ENCODE data around the gene GDA. TPM values are rescaled to one million over a fixed set of nuclear protein-coding genes. Genes with fewer than 3 reads are reported as not detected.
"Not testable (repeated sequence)": the region's sequence is repeated elsewhere in the genome, so short reads cannot be mapped to it uniquely, and the experiment has no call there.

GDA gene
- total RNA-seq, 3 donors from 2014 or later, result 0.10 to 0.22 TPM; not detected in 1

DNA sequence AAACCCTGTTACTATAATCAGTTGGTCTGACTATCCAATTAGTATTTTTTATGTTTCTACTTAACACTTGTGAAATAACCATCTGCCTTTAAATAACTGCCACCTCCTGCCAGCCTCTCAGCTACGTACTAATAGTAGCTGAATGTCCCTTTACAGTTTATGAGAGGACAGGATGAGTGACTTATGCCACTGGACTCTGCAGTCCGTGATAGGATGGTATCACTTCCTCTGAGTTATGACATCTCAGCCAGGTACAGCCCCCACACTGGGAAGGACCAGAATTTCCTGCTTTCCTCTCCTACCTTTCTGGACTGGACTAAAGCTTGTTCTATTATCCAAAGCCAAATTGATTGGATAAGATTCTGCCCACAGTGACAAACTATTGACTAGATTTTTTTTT lies 112.8 kb downstream of the GDA start:
- Mint-ChIP-seq H3K4me1 (ENCODE audit: low read depth) (no peaks in the 10 kb centered on the region), H3K4me3 (no peak overlapping the region), H3K9me3 (no peaks in the 10 kb centered on the region), H3K27me3 (ENCODE audit: low read depth) (peaks cover 15% of the 10 kb centered on the region), H3K36me3 (ENCODE audit: insufficient read depth) (no peaks in the 10 kb centered on the region)
- no peak for DNase-seq
- no peak for ATAC-seq

- H3K9me3 Mint-ChIP-seq, result no peaks in the 10 kb centered on the region
- ATAC-seq, result no peak
- no peaks in the 10 kb centered on the region for H3K4me1 Mint-ChIP-seq (ENCODE audit: low read depth)
- no peak for DNase-seq
- peaks cover 6% of the 10 kb centered on the region for H3K27me3 Mint-ChIP-seq (ENCODE audit: low read depth)
- no peaks in the 10 kb centered on the region for H3K36me3 Mint-ChIP-seq (ENCODE audit: insufficient read depth)
- no peak overlapping the region for H3K4me3 Mint-ChIP-seq
Observed at GRCh38 chr9:72263572-72263971, 114.3 kb downstream of the GDA start.

DNA sequence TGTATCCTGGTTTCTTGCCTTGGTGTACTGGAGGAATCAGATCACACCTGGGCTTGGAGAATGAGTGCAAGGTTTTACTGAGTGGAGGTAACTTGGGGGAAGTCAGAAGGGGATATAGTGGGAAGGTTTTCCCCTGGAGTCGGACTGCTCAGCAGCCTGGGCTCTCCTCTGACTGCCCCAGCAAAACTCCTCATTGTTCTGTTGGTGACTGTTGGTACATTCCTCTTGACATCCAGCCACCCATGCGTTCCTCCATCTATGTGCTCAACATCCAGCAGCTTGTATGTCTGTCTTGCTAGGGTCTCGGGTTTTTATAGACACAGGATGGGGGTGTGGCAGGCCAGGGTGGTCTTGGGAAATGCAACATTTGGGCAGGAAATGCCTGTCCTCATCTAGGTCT lies 119.7 kb downstream of the GDA start:
- no peaks in the 10 kb centered on the region for H3K9me3 Mint-ChIP-seq
- H3K36me3 Mint-ChIP-seq (ENCODE audit: insufficient read depth), result no peaks in the 10 kb centered on the region
- H3K27me3 Mint-ChIP-seq (ENCODE audit: low read depth), result peaks cover 7% of the 10 kb centered on the region
- H3K4me3 Mint-ChIP-seq, result no peak overlapping the region
- H3K4me1 Mint-ChIP-seq (ENCODE audit: low read depth), result no peaks in the 10 kb centered on the region
- DNase-seq, result no peak
- no peak for ATAC-seq

DNA sequence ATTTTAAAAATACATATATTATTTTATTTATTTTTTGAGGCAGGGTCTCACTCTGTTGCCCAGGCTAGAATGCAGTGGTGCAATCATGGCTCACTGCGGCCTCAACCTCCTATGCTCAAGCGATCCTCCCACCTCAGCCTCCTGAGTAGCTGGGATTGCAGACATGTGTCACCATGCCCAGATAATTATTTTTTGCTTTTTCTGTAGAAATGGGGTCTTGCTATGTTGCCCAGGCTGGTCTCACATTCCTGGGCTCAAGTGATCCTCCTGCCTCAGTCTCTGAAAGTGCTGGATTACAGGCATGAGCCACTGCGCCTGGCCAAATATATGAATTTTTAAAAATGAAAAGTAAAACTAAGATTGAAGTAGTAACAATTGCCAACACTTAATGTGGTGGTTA lies 121.1 kb downstream of the GDA start:
- H3K4me1 Mint-ChIP-seq (ENCODE audit: low read depth); H3K9me3 Mint-ChIP-seq; ATAC-seq; H3K36me3 Mint-ChIP-seq (ENCODE audit: insufficient read depth); H3K27me3 Mint-ChIP-seq (ENCODE audit: low read depth); H3K4me3 Mint-ChIP-seq; DNase-seq: not testable (repeated sequence)

GRCh38 chr9:72271613-72272478 lies 122.6 kb downstream of the GDA start:
- H3K27me3 Mint-ChIP-seq (ENCODE audit: low read depth), result peaks cover 3% of the 10 kb centered on the region
- DNase-seq (peak; percentile 20), ATAC-seq (no peak)
- H3K9me3 Mint-ChIP-seq, result no peaks in the 10 kb centered on the region
- H3K4me3 Mint-ChIP-seq, result no peak overlapping the region
- H3K36me3 Mint-ChIP-seq (ENCODE audit: insufficient read depth), result no peaks in the 10 kb centered on the region
- no peaks in the 10 kb centered on the region for H3K4me1 Mint-ChIP-seq (ENCODE audit: low read depth)

DNA sequence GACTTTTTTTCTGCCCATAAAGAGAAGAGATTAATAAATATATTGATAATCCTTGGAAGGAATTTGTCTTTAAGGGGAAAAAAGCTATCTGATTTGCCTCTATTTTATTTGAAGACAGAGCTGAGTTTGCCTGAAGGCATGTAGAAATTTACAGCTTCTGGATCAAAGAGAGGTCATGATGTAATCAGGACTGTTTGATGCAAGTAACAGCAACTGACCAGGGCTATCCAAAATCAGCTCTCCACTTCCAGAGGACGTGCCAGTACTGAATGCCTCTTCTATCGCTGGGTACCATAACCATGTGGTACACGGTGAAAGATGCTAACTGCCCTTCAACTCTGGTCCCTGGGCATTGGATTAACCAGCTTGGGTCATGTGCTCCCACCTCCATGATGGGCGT lies 125.2 kb downstream of the GDA start:
- no peak for DNase-seq
- no peak overlapping the region for H3K4me3 Mint-ChIP-seq
- H3K27me3 Mint-ChIP-seq (ENCODE audit: low read depth), result peaks cover 2% of the 10 kb centered on the region
- H3K36me3 Mint-ChIP-seq (ENCODE audit: insufficient read depth), result no peaks in the 10 kb centered on the region
- no peak for ATAC-seq
- no peaks in the 10 kb centered on the region for H3K4me1 Mint-ChIP-seq (ENCODE audit: low read depth)
- H3K9me3 Mint-ChIP-seq, result no peaks in the 10 kb centered on the region

DNA sequence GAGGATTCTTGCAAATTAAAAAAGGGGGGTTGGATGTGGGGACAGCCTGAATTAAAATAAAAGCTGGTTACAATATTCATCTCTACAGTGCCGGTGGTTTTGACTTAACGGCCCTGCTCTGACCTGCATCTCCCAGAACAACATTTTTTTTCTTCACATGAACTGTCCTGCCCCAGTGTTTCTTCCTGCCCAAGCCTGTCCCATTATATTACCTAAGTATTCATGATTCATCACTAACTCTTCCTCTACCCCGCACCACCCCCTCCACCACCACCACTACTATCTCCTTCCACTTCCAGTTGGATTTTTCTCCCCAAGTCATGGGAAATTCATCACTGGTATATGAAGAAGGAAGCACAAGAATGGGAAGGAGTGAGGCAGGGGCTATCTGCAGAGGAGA lies 125.7 kb downstream of the GDA start:
- DNase-seq, result no peak
- H3K9me3 Mint-ChIP-seq, result no peaks in the 10 kb centered on the region
- no peaks in the 10 kb centered on the region for H3K4me1 Mint-ChIP-seq (ENCODE audit: low read depth)
- no peak for ATAC-seq
- H3K4me3 Mint-ChIP-seq, result no peak overlapping the region
- H3K36me3 Mint-ChIP-seq (ENCODE audit: insufficient read depth), result no peaks in the 10 kb centered on the region
- H3K27me3 Mint-ChIP-seq (ENCODE audit: low read depth), result peaks cover 2% of the 10 kb centered on the region

- DNase-seq (no peak), ATAC-seq (no peak)
- Mint-ChIP-seq H3K27me3 (ENCODE audit: low read depth) (peaks cover 2% of the 10 kb centered on the region), H3K9me3 (no peaks in the 10 kb centered on the region), H3K4me1 (ENCODE audit: low read depth) (no peaks in the 10 kb centered on the region), H3K36me3 (ENCODE audit: insufficient read depth) (no peaks in the 10 kb centered on the region), H3K4me3 (no peak overlapping the region)
Observed at GRCh38 chr9:72276429-72276828, 127.2 kb downstream of the GDA start.

- Mint-ChIP-seq H3K9me3 (no peaks in the 10 kb centered on the region), H3K36me3 (ENCODE audit: insufficient read depth) (no peaks in the 10 kb centered on the region), H3K4me3 (no peak overlapping the region), H3K4me1 (ENCODE audit: low read depth) (no peaks in the 10 kb centered on the region), H3K27me3 (ENCODE audit: low read depth) (no peaks in the 10 kb centered on the region)
- DNase-seq, result no peak
- no peak for ATAC-seq
Observed at GRCh38 chr9:72278959-72279358, 129.7 kb downstream of the GDA start.

DNA sequence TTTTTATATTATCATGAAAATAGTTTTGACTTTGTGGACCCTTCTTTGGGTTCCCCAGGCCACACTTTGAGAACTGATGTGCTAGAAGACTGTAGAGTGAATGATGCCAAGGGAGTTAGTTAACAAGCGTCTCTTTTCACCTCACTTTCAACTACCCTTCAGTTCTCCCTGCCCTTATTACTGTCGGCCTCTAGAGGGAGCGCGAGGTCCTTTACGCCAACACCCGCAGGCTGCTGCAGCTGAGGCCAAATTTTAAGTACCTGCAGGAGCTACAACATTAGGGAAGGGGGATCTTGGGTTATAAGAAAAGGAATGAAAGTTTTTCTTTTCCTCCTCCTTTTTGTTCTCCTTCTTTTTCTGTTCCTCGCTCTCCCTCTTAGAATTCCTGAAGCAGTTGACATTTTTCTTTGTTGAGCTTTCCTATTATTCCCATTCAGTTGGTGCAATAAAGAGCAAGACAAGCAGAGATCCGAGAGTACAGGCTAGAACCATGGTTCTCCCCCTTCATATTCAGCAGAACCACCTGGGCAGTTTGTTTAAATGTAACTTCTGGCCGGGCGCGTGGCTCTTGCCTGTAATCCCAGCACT lies 131.8 kb downstream of the GDA start:
- Mint-ChIP-seq H3K4me1 (ENCODE audit: low read depth) (no peaks in the 10 kb centered on the region), H3K9me3 (no peaks in the 10 kb centered on the region), H3K27me3 (ENCODE audit: low read depth) (no peaks in the 10 kb centered on the region), H3K36me3 (ENCODE audit: insufficient read depth) (no peaks in the 10 kb centered on the region), H3K4me3 (no peak overlapping the region)
- ATAC-seq (peak; percentile 88 to 89), DNase-seq (peak; percentile 58)

- Mint-ChIP-seq H3K4me3 (no peak overlapping the region), H3K4me1 (ENCODE audit: low read depth) (peaks cover 5% of the 10 kb centered on the region), H3K36me3 (ENCODE audit: insufficient read depth) (no peaks in the 10 kb centered on the region), H3K27me3 (ENCODE audit: low read depth) (no peaks in the 10 kb centered on the region), H3K9me3 (no peaks in the 10 kb centered on the region)
- DNase-seq (no peak), ATAC-seq (no peak)
Observed at GRCh38 chr9:72289401-72289800, 140.2 kb downstream of the GDA start.

DNA sequence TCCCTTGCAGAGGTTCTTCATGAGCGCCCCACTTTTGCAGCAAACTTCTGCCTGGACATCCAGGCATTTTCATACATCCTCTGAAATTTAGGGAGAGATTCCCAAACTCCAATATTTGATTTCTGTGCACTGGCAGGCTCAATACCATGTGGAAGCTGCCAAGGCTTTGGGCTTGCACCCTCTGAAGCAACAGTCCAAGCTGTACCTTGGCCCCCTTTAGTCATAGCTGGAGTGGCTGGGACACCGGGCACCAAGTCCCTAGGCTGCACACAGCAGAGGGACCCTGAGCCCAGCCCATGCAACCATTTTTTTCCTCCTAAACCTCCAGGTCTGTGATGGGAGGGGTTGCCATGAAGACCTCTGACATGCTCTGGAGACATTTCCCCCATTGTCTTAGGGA lies 141.1 kb downstream of the GDA start:
- no peak overlapping the region for H3K4me3 Mint-ChIP-seq
- no peaks in the 10 kb centered on the region for H3K9me3 Mint-ChIP-seq
- no peak for ATAC-seq
- H3K36me3 Mint-ChIP-seq (ENCODE audit: insufficient read depth), result no peaks in the 10 kb centered on the region
- H3K4me1 Mint-ChIP-seq (ENCODE audit: low read depth), result peaks cover 5% of the 10 kb centered on the region
- no peak for DNase-seq
- no peaks in the 10 kb centered on the region for H3K27me3 Mint-ChIP-seq (ENCODE audit: low read depth)

GRCh38 chr9:72291576-72291975 lies 142.3 kb downstream of the GDA start:
- H3K27me3 Mint-ChIP-seq (ENCODE audit: low read depth); H3K36me3 Mint-ChIP-seq (ENCODE audit: insufficient read depth); DNase-seq; ATAC-seq; H3K4me1 Mint-ChIP-seq (ENCODE audit: low read depth); H3K4me3 Mint-ChIP-seq; H3K9me3 Mint-ChIP-seq: not testable (repeated sequence)

DNA sequence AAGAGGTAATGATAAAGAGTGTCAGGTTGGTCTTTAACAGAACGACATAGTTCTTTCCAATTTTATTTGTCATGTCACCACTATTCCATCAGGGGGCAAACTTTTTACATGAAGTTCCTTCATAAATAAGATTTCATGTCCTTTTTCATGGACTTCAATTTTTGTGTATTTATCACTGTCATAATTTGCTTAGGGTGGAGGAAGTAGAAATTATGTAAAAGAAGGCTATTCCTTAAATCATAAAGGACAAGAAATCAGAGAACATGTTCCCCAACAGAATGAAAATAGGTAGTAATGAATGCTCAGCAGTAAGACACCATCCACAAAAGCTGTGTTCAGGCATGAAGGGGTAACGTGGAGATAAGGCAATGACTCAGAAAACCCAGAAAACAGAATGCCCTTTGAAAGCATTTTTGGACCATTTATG lies 143.0 kb downstream of the GDA start:
- no peak for ATAC-seq
- Mint-ChIP-seq H3K27me3 (ENCODE audit: low read depth) (no peaks in the 10 kb centered on the region), H3K36me3 (ENCODE audit: insufficient read depth) (no peaks in the 10 kb centered on the region), H3K4me1 (ENCODE audit: low read depth) (peaks cover 5% of the 10 kb centered on the region), H3K4me3 (no peak overlapping the region), H3K9me3 (no peaks in the 10 kb centered on the region)
- no peak for DNase-seq

DNA sequence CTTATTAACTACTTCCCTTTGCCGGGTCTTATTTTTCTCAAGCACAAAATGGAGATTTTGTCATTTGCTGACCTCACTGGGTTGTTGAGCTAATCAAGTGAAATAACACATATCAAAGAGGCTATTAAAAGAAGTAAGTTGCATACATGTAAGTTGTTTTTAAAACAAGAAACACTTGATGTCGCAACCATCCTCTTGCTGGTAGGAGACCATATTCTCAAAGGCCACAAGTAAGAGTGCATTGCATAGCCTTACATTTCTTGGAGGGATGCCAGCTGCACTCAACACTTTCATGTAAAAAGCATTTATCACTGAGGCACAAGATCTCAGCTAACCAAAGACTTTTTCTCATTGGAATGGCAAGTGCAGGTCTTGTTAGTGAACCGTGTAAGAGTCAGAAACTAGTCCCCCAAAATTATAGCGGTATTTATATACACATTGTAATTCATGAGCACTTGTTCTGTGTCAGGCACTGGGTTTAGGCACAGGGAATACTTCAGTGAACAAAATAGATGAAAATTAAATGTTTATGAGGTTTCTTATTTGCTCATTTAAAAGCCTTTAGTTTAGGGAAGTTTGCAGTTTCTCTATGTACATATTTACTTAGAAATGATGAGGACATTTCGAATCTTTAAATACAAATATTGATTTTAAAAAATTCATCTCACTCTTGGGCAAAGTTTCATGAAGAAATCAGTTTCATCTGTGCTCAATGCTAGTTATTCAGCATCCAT lies 143.8 kb downstream of the GDA start:
- H3K27me3 Mint-ChIP-seq (ENCODE audit: low read depth), result no peaks in the 10 kb centered on the region
- peaks cover 5% of the 10 kb centered on the region for H3K4me1 Mint-ChIP-seq (ENCODE audit: low read depth)
- no peak overlapping the region for H3K4me3 Mint-ChIP-seq
- no peak for DNase-seq
- H3K9me3 Mint-ChIP-seq, result no peaks in the 10 kb centered on the region
- no peaks in the 10 kb centered on the region for H3K36me3 Mint-ChIP-seq (ENCODE audit: insufficient read depth)
- no peak for ATAC-seq
